Keratinocyte (primary cell): ENCODE results near the gene GBX2.

Experiments used
- EZH2 ChIP-seq: IDR thresholded peaks from one replicate; pipeline ENCODE4 v1.6.1; 2012; ENCODE audit warnings: inconsistent platforms, mild to moderate bottlenecking, low read length, moderate library complexity
- TF ChIP-seq, protein P1 (sequence below), 3 experiments: IDR thresholded peaks in 1 of 3; conservative IDR thresholded peaks in 1 of 3; optimal IDR thresholded peaks in 1 of 3; 2 replicates in 2 of 3; 3 replicates in 1 of 3; pipeline versions ENCODE3 to v1.5.1; 2011; ENCODE audit warnings: low read length in 3 of 3, mild to moderate bottlenecking in 3 of 3, moderate library complexity in 2 of 3, control low read depth in 1 of 3, inconsistent platforms in 1 of 3; ENCODE audit not compliant: insufficient read depth in 2 of 3; ENCODE audit errors: extremely low read depth in 1 of 3

DNA sequence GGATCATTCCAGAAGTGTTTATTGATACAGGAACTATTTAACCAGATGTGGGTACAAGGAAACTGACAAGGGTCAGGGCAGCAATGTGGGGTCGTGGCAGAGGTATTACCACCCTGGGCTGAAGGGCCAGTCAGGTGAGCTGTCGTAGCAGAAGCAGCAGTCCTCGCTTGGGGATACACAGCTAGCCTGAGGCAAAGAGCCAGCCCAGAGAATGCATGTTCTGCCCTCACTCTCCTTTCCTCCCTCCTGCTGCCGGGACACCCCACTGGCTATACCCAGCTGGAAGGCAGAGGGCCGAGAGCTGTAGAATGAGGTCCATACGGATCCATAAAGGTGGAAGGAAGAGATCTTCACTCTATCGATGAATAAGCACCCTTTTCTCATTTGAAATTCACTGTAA is 32.2 kb upstream of the GBX2 start:
- TF ChIP-seq, protein P1, sequence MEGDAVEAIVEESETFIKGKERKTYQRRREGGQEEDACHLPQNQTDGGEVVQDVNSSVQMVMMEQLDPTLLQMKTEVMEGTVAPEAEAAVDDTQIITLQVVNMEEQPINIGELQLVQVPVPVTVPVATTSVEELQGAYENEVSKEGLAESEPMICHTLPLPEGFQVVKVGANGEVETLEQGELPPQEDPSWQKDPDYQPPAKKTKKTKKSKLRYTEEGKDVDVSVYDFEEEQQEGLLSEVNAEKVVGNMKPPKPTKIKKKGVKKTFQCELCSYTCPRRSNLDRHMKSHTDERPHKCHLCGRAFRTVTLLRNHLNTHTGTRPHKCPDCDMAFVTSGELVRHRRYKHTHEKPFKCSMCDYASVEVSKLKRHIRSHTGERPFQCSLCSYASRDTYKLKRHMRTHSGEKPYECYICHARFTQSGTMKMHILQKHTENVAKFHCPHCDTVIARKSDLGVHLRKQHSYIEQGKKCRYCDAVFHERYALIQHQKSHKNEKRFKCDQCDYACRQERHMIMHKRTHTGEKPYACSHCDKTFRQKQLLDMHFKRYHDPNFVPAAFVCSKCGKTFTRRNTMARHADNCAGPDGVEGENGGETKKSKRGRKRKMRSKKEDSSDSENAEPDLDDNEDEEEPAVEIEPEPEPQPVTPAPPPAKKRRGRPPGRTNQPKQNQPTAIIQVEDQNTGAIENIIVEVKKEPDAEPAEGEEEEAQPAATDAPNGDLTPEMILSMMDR (optimal IDR thresholded peaks at IDR 0.05 in 1 of 3, IDR thresholded peaks at IDR 0.05 in 1 of 3, conservative IDR thresholded peaks at IDR 0.05 in 1 of 3; ENCODE audit: extremely low read depth in 1 of 3, insufficient read depth in 2 of 3, low read length in 3 of 3): no peak
- TF ChIP-seq EZH2: no peak
